ENCODE data around the gene LIAS.
"Not testable (repeated sequence)": the region's sequence is repeated elsewhere in the genome, so short reads cannot be mapped to it uniquely, and the experiment has no call there.

GRCh38 chr4:39458161-39458504 is 723 bp upstream of the LIAS start:
- TF ChIP-seq, protein P1, sequence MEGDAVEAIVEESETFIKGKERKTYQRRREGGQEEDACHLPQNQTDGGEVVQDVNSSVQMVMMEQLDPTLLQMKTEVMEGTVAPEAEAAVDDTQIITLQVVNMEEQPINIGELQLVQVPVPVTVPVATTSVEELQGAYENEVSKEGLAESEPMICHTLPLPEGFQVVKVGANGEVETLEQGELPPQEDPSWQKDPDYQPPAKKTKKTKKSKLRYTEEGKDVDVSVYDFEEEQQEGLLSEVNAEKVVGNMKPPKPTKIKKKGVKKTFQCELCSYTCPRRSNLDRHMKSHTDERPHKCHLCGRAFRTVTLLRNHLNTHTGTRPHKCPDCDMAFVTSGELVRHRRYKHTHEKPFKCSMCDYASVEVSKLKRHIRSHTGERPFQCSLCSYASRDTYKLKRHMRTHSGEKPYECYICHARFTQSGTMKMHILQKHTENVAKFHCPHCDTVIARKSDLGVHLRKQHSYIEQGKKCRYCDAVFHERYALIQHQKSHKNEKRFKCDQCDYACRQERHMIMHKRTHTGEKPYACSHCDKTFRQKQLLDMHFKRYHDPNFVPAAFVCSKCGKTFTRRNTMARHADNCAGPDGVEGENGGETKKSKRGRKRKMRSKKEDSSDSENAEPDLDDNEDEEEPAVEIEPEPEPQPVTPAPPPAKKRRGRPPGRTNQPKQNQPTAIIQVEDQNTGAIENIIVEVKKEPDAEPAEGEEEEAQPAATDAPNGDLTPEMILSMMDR (IDR thresholded peaks at IDR 0.05) = not testable (repeated sequence)
- not testable (repeated sequence) for TF ChIP-seq ZFX (IDR thresholded peaks at IDR 0.05; ENCODE audit: borderline replicate concordance)
